Measurements from ENCODE around the gene SMARCA2.

- TF ChIP-seq CTCF (IDR thresholded peaks at IDR 0.05; ENCODE audit: low read depth, low read length) (no peak), EZH2phosphoT487 (IDR thresholded peaks at IDR 0.05; ENCODE audit: low read depth) (no peak)
Measured at GRCh38 chr9:2155966-2156365, 140.8 kb downstream of the SMARCA2 start.

All from OCI-LY3 (cell line).